Memory B cell (primary cell): ENCODE measurements around the gene SNRK.

Experiments used
- ATAC-seq: fragments of 150-1000 bp; cut with Tn5 transposase; 2 replicates; pipeline ENCODE4 v1.10.0; 2021; ENCODE audit warnings: low read depth, mild to moderate bottlenecking, moderate library complexity
- DNase-seq, 2 donors: peaks; one replicate each; pipeline ENCODE4 v3.0.0; 2022; ENCODE audit warnings: low spot score in 2 of 2
- H3K27ac Mint-ChIP-seq: one replicate; pipeline ENCODE4 v1.8.0; 2022; ENCODE audit warnings: mild to moderate bottlenecking, moderate library complexity, mixed read lengths
- H3K27me3 Mint-ChIP-seq: one replicate; pipeline ENCODE4 v1.8.0; 2022; ENCODE audit warnings: mixed read lengths
- H3K36me3 Mint-ChIP-seq: one replicate; pipeline ENCODE4 v1.8.0; 2022; ENCODE audit warnings: mild to moderate bottlenecking, mixed read lengths
- H3K4me1 Mint-ChIP-seq: one replicate; pipeline ENCODE4 v1.8.0; 2022; ENCODE audit warnings: mixed read lengths
- H3K4me3 Mint-ChIP-seq: one replicate; pipeline ENCODE4 v1.8.0; 2022; ENCODE audit warnings: mild to moderate bottlenecking, moderate library complexity, mixed read lengths
- H3K9me3 Mint-ChIP-seq: one replicate; pipeline ENCODE4 v1.8.0; 2022; ENCODE audit warnings: mixed read lengths

SNRK gene

GRCh38 chr3:43286841-43287499, 630 bp downstream of the SNRK start:
- Mint-ChIP-seq H3K36me3 (peaks cover 14% of the 10 kb centered on the region), H3K27me3 (no peaks in the 10 kb centered on the region), H3K9me3 (no peaks in the 10 kb centered on the region), H3K27ac (peak overlapping the region; percentile 87), H3K4me3 (peak overlapping the region; percentile 86), H3K4me1 (peaks cover 39% of the 10 kb centered on the region)
- DNase-seq = peak in 1 of 2 donors; percentile 14
- ATAC-seq = peak; percentile 38

- Mint-ChIP-seq H3K27ac (peak overlapping the region; percentile 87), H3K4me3 (peak overlapping the region; percentile 86), H3K27me3 (no peaks in the 10 kb centered on the region), H3K36me3 (peaks cover 14% of the 10 kb centered on the region), H3K4me1 (peaks cover 41% of the 10 kb centered on the region), H3K9me3 (no peaks in the 10 kb centered on the region)
- ATAC-seq = no peak
- DNase-seq = no peak
Measured at GRCh38 chr3:43287500-43287873, 1.1 kb downstream of the SNRK start.

GRCh38 chr3:43288366-43288765, 2.0 kb downstream of the SNRK start:
- Mint-ChIP-seq H3K36me3 (peaks cover 14% of the 10 kb centered on the region), H3K9me3 (no peaks in the 10 kb centered on the region), H3K27me3 (no peaks in the 10 kb centered on the region), H3K4me3 (peak overlapping the region; percentile 77), H3K27ac (peak overlapping the region; percentile 87), H3K4me1 (peaks cover 48% of the 10 kb centered on the region)
- DNase-seq (no peak), ATAC-seq (peak; percentile 18)

- H3K9me3 Mint-ChIP-seq = no peaks in the 10 kb centered on the region
- DNase-seq (no peak), ATAC-seq (no peak)
- H3K27me3 Mint-ChIP-seq = no peaks in the 10 kb centered on the region
- peak overlapping the region; percentile 87 for H3K27ac Mint-ChIP-seq
- peak overlapping the region; percentile 77 for H3K4me3 Mint-ChIP-seq
- H3K4me1 Mint-ChIP-seq = peaks cover 48% of the 10 kb centered on the region
- peaks cover 14% of the 10 kb centered on the region for H3K36me3 Mint-ChIP-seq
Measured at GRCh38 chr3:43288850-43289249, 2.5 kb downstream of the SNRK start.

GRCh38 chr3:43289401-43289800, 3.1 kb downstream of the SNRK start:
- Mint-ChIP-seq H3K36me3 (peaks cover 14% of the 10 kb centered on the region), H3K4me3 (peak overlapping the region; percentile 77), H3K27me3 (no peaks in the 10 kb centered on the region), H3K4me1 (peaks cover 49% of the 10 kb centered on the region), H3K9me3 (no peaks in the 10 kb centered on the region), H3K27ac (peak overlapping the region; percentile 87)
- DNase-seq (no peak), ATAC-seq (no peak)

- Mint-ChIP-seq H3K4me1 (peaks cover 51% of the 10 kb centered on the region), H3K9me3 (no peaks in the 10 kb centered on the region), H3K36me3 (peaks cover 14% of the 10 kb centered on the region), H3K4me3 (peak overlapping the region; percentile 37), H3K27me3 (no peaks in the 10 kb centered on the region), H3K27ac (peak overlapping the region; percentile 87)
- ATAC-seq (no peak), DNase-seq (no peak)
Measured at GRCh38 chr3:43289841-43290470, 3.6 kb downstream of the SNRK start.

GRCh38 chr3:43290956-43291355, 4.6 kb downstream of the SNRK start:
- Mint-ChIP-seq H3K36me3 (peaks cover 14% of the 10 kb centered on the region), H3K9me3 (no peaks in the 10 kb centered on the region), H3K4me1 (peaks cover 53% of the 10 kb centered on the region), H3K27ac (peak overlapping the region; percentile 72), H3K4me3 (no peak overlapping the region), H3K27me3 (no peaks in the 10 kb centered on the region)
- DNase-seq = no peak
- no peak for ATAC-seq

GRCh38 chr3:43291546-43291945, 5.2 kb downstream of the SNRK start:
- H3K27ac Mint-ChIP-seq = peak overlapping the region; percentile 72
- H3K27me3 Mint-ChIP-seq = no peaks in the 10 kb centered on the region
- no peaks in the 10 kb centered on the region for H3K9me3 Mint-ChIP-seq
- ATAC-seq (no peak), DNase-seq (no peak)
- peaks cover 55% of the 10 kb centered on the region for H3K4me1 Mint-ChIP-seq
- H3K36me3 Mint-ChIP-seq = peaks cover 14% of the 10 kb centered on the region
- H3K4me3 Mint-ChIP-seq = no peak overlapping the region

GRCh38 chr3:43294975-43295374, 8.6 kb downstream of the SNRK start:
- peaks cover 49% of the 10 kb centered on the region for H3K4me1 Mint-ChIP-seq
- H3K9me3 Mint-ChIP-seq = no peaks in the 10 kb centered on the region
- H3K27me3 Mint-ChIP-seq = no peaks in the 10 kb centered on the region
- no peak for DNase-seq
- H3K27ac Mint-ChIP-seq = no peak overlapping the region
- ATAC-seq = no peak
- H3K4me3 Mint-ChIP-seq = no peak overlapping the region
- peaks cover 7% of the 10 kb centered on the region for H3K36me3 Mint-ChIP-seq

- DNase-seq (peak; percentile 20 to 33), ATAC-seq (peak; percentile 99)
- no peaks in the 10 kb centered on the region for H3K27me3 Mint-ChIP-seq
- no peaks in the 10 kb centered on the region for H3K36me3 Mint-ChIP-seq
- no peaks in the 10 kb centered on the region for H3K9me3 Mint-ChIP-seq
- peak overlapping the region; percentile 73 for H3K27ac Mint-ChIP-seq
- peaks cover 36% of the 10 kb centered on the region for H3K4me1 Mint-ChIP-seq
- H3K4me3 Mint-ChIP-seq = peak overlapping the region; percentile 36
Measured at GRCh38 chr3:43296565-43296964, 10.2 kb downstream of the SNRK start.

- Mint-ChIP-seq H3K36me3 (peaks cover 7% of the 10 kb centered on the region), H3K4me1 (peaks cover 28% of the 10 kb centered on the region), H3K9me3 (no peaks in the 10 kb centered on the region), H3K27me3 (no peaks in the 10 kb centered on the region), H3K4me3 (no peak overlapping the region), H3K27ac (peak overlapping the region; percentile 38)
- DNase-seq (no peak), ATAC-seq (no peak)
Measured at GRCh38 chr3:43298292-43298691, 12.0 kb downstream of the SNRK start.

GRCh38 chr3:43298761-43299160, 12.4 kb downstream of the SNRK start:
- Mint-ChIP-seq H3K27me3 (no peaks in the 10 kb centered on the region), H3K36me3 (peaks cover 10% of the 10 kb centered on the region), H3K4me1 (peaks cover 28% of the 10 kb centered on the region), H3K4me3 (no peak overlapping the region), H3K9me3 (no peaks in the 10 kb centered on the region), H3K27ac (peak overlapping the region; percentile 38)
- ATAC-seq (no peak), DNase-seq (no peak)

- Mint-ChIP-seq H3K27me3 (no peaks in the 10 kb centered on the region), H3K27ac (no peak overlapping the region), H3K9me3 (no peaks in the 10 kb centered on the region), H3K4me1 (peaks cover 17% of the 10 kb centered on the region), H3K36me3 (peaks cover 21% of the 10 kb centered on the region), H3K4me3 (no peak overlapping the region)
- DNase-seq = no peak
- no peak for ATAC-seq
Measured at GRCh38 chr3:43302116-43302880, 16.0 kb downstream of the SNRK start.

GRCh38 chr3:43304126-43304525, 17.8 kb downstream of the SNRK start:
- ATAC-seq (no peak), DNase-seq (no peak)
- Mint-ChIP-seq H3K36me3 (peaks cover 33% of the 10 kb centered on the region), H3K4me3 (no peak overlapping the region), H3K27ac (no peak overlapping the region), H3K27me3 (no peaks in the 10 kb centered on the region), H3K9me3 (no peaks in the 10 kb centered on the region), H3K4me1 (peaks cover 16% of the 10 kb centered on the region)
